Activated T-cell treated with anti-CD3 and anti-CD28 coated beads, Interleukin-2, amount 50 U/mL, for 4 hours (primary cell): ENCODE measurements around the gene IQGAP2. TPM values are rescaled to one million over a fixed set of nuclear protein-coding genes. Genes with fewer than 3 reads are reported as not detected.

Experiments
- ATAC-seq, 2 donors: fragments of 200-7000 bp; cut with Tn5 transposase; one replicate each; pipeline ENCODE4 v1.10.0; 2021
- DNase-seq: peaks from one replicate; pipeline ENCODE4 v3.0.0-alpha.2; 2020
- H3K27me3 Mint-ChIP-seq: one replicate; pipeline ENCODE4 v1.8.0; 2021; ENCODE audit warnings: low read depth, mixed read lengths
- H3K36me3 Mint-ChIP-seq: one replicate; pipeline ENCODE4 v1.8.0; 2022; ENCODE audit warnings: mixed read lengths; ENCODE audit not compliant: insufficient read depth
- H3K4me1 Mint-ChIP-seq: one replicate; pipeline ENCODE4 v1.8.0; 2021; ENCODE audit warnings: low read depth, mixed read lengths
- H3K4me3 Mint-ChIP-seq: one replicate; pipeline ENCODE4 v1.8.0; 2021; ENCODE audit warnings: mild to moderate bottlenecking, moderate library complexity, mixed read lengths
- H3K9me3 Mint-ChIP-seq: one replicate; pipeline ENCODE4 v1.8.0; 2021; ENCODE audit warnings: mixed read lengths
- total RNA-seq, 3 donors: library from RNA; stranded (reverse); gene quantifications; one replicate each; pipeline ENCODE4 v1.2.1, GENCODE V29; 2021

IQGAP2 gene
- total RNA-seq, 3 donors from 2014 or later = 34.8 to 59.4 (median 38.3) TPM

DNA sequence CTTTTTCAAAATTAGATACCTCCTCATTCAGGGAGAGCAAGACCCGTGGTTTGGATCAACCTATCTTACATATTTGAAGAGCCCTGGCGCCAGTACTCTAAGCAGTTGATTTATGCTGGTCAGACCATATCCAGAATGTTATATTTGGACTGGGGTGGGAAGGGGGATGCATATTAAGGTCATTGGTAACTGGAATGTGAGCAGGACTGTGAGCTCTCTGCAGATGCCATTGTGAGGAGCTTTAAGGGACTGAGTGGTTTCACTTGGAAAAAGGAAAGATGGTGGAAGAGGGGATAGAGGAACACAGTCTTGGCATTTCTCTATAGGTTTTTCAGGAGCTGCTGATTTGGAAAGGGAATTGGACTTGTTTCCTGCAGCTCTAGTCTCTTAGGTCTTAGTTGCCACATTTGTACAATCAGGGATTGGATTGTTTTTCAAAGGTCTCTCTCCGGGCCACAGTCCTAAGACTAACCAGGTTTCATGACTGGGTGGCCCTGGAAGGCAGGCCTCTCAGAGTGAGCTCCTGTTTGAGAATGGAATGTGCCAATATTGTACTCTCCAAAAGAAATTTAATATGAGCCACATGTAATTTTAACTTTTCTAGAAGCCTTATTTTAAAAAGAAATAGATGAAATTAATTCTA is 287.1 kb downstream of the IQGAP2 start:
- H3K4me3 Mint-ChIP-seq = no peak overlapping the region
- ATAC-seq (no peak), DNase-seq (no peak)
- no peaks in the 10 kb centered on the region for H3K27me3 Mint-ChIP-seq
- H3K9me3 Mint-ChIP-seq = no peaks in the 10 kb centered on the region
- peaks cover 40% of the 10 kb centered on the region for H3K36me3 Mint-ChIP-seq
- peaks cover 11% of the 10 kb centered on the region for H3K4me1 Mint-ChIP-seq

DNA sequence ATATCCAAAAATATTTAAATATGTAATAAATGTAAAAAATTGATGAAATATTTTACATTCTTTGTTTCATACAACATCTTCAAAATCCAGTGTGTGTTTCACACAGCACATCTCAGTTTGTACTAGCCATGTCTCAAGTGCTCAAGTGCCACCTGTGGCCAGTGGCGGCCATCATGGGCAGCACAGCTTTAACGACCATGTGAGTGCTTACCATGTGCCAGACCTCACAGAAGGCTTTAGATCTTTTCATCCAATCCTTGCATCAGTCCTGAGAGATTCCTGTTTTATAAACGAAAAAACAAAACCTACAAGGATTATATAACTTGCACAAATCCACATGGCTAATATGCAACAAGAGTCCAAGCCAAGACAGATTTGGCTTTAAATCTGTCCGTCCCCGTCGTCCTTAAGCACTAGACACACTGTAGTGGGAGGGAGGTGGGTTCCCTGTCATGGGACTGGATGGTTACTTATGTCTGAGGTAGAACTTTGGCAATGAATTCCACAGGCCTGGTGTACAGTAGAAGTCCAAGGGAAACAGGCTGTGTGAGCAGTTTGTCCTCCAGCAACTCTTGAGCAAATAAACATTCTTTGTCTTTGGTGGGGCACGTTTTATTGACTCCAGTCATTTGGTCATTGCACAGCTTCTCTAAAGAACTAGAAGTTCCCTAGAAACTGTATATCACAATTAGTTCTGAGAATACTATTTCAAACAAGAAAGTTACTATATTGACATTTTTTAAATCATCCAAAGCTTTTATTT is 287.8 kb downstream of the IQGAP2 start:
- ATAC-seq = no peak
- H3K4me1 Mint-ChIP-seq = peaks cover 11% of the 10 kb centered on the region
- peaks cover 41% of the 10 kb centered on the region for H3K36me3 Mint-ChIP-seq

GRCh38 chr5:76691467-76692273 is 288.6 kb downstream of the IQGAP2 start:
- H3K9me3 Mint-ChIP-seq = no peaks in the 10 kb centered on the region
- H3K36me3 Mint-ChIP-seq = peaks cover 42% of the 10 kb centered on the region
- H3K4me3 Mint-ChIP-seq = no peak overlapping the region
- no peaks in the 10 kb centered on the region for H3K27me3 Mint-ChIP-seq
- ATAC-seq (peak; percentile 66 to 88), DNase-seq (no peak)
- H3K4me1 Mint-ChIP-seq = peaks cover 11% of the 10 kb centered on the region

More for the DNA sequence above, 287.8 kb downstream of the IQGAP2 start:
- H3K27me3 Mint-ChIP-seq = no peaks in the 10 kb centered on the region
- DNase-seq = no peak
- H3K4me3 Mint-ChIP-seq = no peak overlapping the region
- no peaks in the 10 kb centered on the region for H3K9me3 Mint-ChIP-seq

DNA sequence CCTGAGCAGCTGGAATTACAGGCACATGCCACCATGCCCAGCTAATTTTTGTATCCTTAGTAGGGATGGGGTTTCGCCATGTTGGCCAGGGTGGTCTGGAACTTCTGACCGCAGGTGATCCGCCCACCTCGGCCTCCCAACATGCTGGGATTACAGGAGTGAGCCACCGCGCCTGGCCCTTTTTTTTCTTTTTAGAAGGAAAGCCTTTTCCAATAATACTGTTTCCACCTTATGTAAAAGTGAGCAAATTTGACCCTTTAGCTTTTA is 289.1 kb downstream of the IQGAP2 start:
- H3K36me3 Mint-ChIP-seq = peaks cover 39% of the 10 kb centered on the region

DNA sequence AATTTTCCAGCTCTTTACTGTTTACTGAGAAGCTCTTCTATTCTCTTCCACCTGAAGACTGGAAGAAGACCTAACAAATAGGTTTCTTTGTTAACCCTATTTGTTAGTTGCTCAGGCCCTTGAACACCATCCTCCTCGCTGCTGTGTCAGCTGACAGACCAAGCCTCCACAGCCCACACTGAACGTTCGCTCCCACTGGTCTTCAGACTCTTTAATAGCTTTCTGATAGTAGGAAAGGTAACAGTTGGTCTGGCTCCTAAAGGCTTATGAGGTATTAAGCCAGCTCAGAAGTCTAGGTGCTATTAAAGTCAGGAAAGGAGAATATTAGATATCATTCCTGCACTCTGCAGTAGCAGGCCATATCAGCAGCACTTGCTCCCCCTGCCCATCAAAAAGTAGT is 289.6 kb downstream of the IQGAP2 start:
- Mint-ChIP-seq H3K36me3 (peaks cover 41% of the 10 kb centered on the region), H3K27me3 (no peaks in the 10 kb centered on the region), H3K4me1 (peaks cover 11% of the 10 kb centered on the region), H3K4me3 (no peak overlapping the region), H3K9me3 (no peaks in the 10 kb centered on the region)
- ATAC-seq (no peak), DNase-seq (no peak)

More for the DNA sequence above, 289.1 kb downstream of the IQGAP2 start:
- DNase-seq = no peak
- Mint-ChIP-seq H3K4me1 (peaks cover 11% of the 10 kb centered on the region), H3K9me3 (no peaks in the 10 kb centered on the region), H3K27me3 (no peaks in the 10 kb centered on the region), H3K4me3 (no peak overlapping the region)
- ATAC-seq = no peak

- Mint-ChIP-seq H3K27me3 (no peaks in the 10 kb centered on the region), H3K4me1 (peaks cover 11% of the 10 kb centered on the region), H3K9me3 (no peaks in the 10 kb centered on the region), H3K36me3 (peaks cover 41% of the 10 kb centered on the region), H3K4me3 (no peak overlapping the region)
- ATAC-seq (no peak), DNase-seq (no peak)
Measured at GRCh38 chr5:76693141-76693540, 290.1 kb downstream of the IQGAP2 start.

- DNase-seq = no peak
- ATAC-seq = no peak
- Mint-ChIP-seq H3K36me3 (peaks cover 41% of the 10 kb centered on the region), H3K9me3 (no peaks in the 10 kb centered on the region), H3K4me1 (peaks cover 11% of the 10 kb centered on the region), H3K4me3 (no peak overlapping the region), H3K27me3 (no peaks in the 10 kb centered on the region)
Measured at GRCh38 chr5:76694317-76694716, 291.2 kb downstream of the IQGAP2 start.

DNA sequence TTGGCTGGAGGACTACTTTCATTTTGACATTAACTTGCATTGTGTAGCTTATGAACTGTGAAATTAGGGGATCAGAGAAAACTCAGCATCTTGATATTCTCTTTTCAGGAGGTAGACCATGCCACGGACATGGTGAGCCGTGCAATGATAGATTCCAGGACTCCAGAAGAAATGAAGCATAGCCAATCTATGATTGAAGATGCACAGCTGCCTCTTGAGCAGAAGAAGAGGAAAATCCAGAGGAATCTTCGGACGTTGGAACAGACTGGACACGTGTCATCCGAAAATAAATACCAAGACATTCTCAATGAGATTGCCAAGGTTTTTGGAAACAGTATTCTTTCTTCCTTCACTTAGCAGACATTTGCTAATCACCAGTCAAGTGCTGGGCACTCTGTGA is 292.3 kb downstream of the IQGAP2 start:
- peaks cover 11% of the 10 kb centered on the region for H3K4me1 Mint-ChIP-seq

GRCh38 chr5:76696251-76696650 is 293.2 kb downstream of the IQGAP2 start:
- ATAC-seq = no peak
- Mint-ChIP-seq H3K4me3 (no peak overlapping the region), H3K36me3 (peaks cover 39% of the 10 kb centered on the region), H3K9me3 (no peaks in the 10 kb centered on the region), H3K4me1 (peaks cover 7% of the 10 kb centered on the region), H3K27me3 (no peaks in the 10 kb centered on the region)
- DNase-seq = no peak

More for the DNA sequence above, 292.3 kb downstream of the IQGAP2 start:
- Mint-ChIP-seq H3K36me3 (peaks cover 35% of the 10 kb centered on the region), H3K27me3 (no peaks in the 10 kb centered on the region), H3K9me3 (no peaks in the 10 kb centered on the region), H3K4me3 (no peak overlapping the region)
- DNase-seq = no peak
- no peak for ATAC-seq

- no peaks in the 10 kb centered on the region for H3K27me3 Mint-ChIP-seq
- peaks cover 46% of the 10 kb centered on the region for H3K36me3 Mint-ChIP-seq
Measured at GRCh38 chr5:76697670-76698069, 294.6 kb downstream of the IQGAP2 start.

DNA sequence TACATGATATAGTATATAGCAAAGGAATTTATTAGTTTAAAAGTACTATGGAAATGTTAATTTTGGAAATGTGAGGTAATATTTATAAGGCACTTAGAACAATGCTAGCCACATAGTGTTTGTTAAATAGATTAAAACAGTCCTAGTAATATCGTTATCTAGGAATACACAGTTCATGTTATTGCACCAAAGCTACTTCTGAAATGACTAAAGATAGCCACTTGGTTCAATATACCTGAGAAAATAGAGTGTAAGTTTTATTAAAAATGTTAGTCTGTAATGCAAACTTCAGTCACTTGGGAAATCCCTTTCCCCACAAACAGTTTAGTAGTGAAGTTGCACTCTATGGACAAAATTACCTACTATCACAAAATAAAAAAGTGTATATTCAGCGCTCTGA is 297.5 kb downstream of the IQGAP2 start:
- ATAC-seq (no peak), DNase-seq (no peak)
- Mint-ChIP-seq H3K9me3 (no peaks in the 10 kb centered on the region), H3K4me1 (no peaks in the 10 kb centered on the region), H3K36me3 (peaks cover 38% of the 10 kb centered on the region), H3K27me3 (no peaks in the 10 kb centered on the region), H3K4me3 (no peak overlapping the region)

More at GRCh38 chr5:76697670-76698069, 294.6 kb downstream of the IQGAP2 start:
- no peak for ATAC-seq
- Mint-ChIP-seq H3K4me1 (no peaks in the 10 kb centered on the region), H3K9me3 (no peaks in the 10 kb centered on the region), H3K4me3 (no peak overlapping the region)
- DNase-seq = no peak

GRCh38 chr5:76701298-76701697 is 298.2 kb downstream of the IQGAP2 start:
- H3K27me3 Mint-ChIP-seq = no peaks in the 10 kb centered on the region
- H3K9me3 Mint-ChIP-seq = no peaks in the 10 kb centered on the region
- H3K36me3 Mint-ChIP-seq = peaks cover 37% of the 10 kb centered on the region
- H3K4me1 Mint-ChIP-seq = no peaks in the 10 kb centered on the region
- no peak overlapping the region for H3K4me3 Mint-ChIP-seq
- ATAC-seq = no peak
- no peak for DNase-seq

DNA sequence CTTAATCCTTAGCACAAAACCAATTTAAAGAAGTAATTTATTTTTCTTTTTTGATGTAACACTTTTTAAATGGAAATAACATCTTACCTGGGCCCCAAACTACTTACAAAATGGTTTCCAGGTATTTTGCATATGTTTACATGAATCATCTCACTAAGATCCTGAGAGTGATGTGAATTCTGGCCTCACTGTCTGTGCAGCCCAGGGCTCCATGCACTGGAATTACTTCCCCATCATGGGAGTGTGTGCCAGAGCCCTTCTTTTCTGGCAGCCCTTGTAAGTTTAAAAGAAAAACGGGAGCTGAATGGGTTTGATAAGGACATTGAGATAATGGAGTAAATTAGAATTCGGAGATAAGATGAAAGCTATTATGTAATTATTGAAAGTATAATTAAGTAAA is 300.6 kb downstream of the IQGAP2 start:
- H3K27me3 Mint-ChIP-seq = no peaks in the 10 kb centered on the region
- ATAC-seq = no peak

DNA sequence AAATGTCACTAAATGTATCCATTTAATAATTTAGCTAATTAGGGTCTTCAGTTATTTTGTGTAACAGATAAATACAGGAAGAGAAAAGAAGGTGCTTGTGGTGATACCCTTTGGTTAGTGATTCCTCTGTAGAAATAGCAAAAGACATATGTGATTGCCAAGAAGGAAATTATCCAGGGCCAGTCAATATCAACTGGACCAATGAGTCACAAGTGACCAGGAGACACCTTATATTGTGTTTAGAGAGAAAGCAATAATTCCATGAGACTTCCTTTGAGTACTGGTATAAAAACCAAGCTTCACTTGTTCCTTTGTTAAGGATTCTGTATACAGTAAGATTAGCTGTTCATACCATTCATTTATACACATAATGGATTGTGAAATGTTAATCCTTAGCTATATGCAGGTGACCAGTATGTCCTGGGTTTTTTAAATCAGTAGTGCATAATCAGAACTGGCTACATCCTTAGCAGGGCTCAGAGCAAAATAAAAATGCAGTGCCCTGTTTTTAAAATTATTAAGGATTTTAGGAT is 301.1 kb downstream of the IQGAP2 start:
- Mint-ChIP-seq H3K9me3 (no peaks in the 10 kb centered on the region), H3K36me3 (peaks cover 33% of the 10 kb centered on the region), H3K27me3 (no peaks in the 10 kb centered on the region), H3K4me3 (no peak overlapping the region), H3K4me1 (no peaks in the 10 kb centered on the region)
- ATAC-seq (no peak), DNase-seq (no peak)

More for the DNA sequence above, 300.6 kb downstream of the IQGAP2 start:
- Mint-ChIP-seq H3K4me1 (no peaks in the 10 kb centered on the region), H3K36me3 (peaks cover 35% of the 10 kb centered on the region), H3K9me3 (no peaks in the 10 kb centered on the region), H3K4me3 (no peak overlapping the region)
- no peak for DNase-seq
